H4 (cell line): Measurements from ENCODE around the gene WSCD1. TPM values are rescaled to one million over a fixed set of nuclear protein-coding genes. Genes with fewer than 3 reads are reported as not detected.

Experiments
- DNase-seq: peaks from one replicate; pipeline ENCODE4 v3.0.0-alpha.2; 2015; ENCODE audit warnings: low spot score
- total RNA-seq: library from RNA; depleted of rRNA; stranded (reverse); fragments of >200 nt; shearing (Covaris generic); gene quantifications from 2 replicates; pipeline ENCODE4 v1.2.3, GENCODE V29; 2014

The WSCD1 gene
- total RNA-seq, 1 experiment from 2014 or later: 0.50 TPM

DNA sequence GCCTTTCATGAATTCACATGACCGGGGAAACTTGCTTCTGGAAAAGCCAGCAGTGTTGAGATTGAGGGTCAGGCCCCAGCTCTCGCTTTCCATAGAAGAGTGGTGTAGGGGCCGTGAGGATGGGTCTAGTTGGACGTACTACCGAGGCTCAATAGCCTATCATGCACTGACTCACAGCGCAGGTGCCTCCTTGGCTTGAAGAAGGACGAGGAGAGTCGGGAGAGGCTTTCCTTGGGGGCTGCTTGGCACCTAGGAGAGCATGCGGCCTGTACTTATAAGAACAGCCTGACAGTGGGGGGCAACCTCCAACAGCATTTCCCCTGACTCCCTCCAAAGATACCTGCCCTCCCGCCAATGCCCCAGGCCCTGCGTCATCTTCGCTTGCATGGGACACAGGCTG, 37.6 kb downstream of the WSCD1 start:
- DNase-seq: no peak

DNA sequence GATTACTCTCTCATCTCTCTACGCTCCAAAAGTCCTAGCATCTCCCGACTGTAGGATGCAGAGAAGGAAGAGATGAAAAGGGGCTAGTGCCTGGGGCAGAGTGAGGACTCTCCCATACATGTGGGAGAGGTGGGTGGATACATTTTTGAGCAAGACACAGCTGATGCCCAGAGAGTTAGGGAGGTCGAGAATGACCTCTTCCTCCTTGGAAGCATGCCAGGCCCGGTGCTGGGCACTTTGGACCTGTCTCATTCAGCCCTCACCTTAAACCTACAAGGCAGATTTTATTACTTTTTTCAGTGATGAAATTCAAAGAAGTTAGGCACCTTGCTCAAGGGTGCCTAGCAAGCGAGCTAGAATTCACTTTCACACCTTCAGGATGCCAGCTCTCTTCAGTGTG, 38.2 kb downstream of the WSCD1 start:
- no peak for DNase-seq

DNA sequence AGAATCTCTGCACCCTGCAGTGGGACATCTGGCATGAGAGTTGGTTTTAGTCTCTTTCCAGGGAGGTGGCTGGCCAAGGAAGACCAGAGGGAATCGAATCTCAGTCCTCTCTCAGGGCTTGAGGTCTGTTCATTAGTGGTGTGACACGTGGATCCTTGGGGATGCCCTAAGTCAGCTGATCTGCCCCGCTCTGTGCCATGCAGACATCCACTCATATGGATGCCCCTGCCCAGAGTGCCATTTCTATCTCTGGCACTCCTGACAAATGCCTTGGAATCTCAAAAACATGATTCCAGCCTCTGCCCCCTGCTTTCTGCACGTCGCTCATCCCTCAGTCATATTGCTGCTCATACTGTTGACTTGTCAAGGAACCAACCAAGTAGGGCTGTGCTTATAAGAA, 38.8 kb downstream of the WSCD1 start:
- no peak for DNase-seq

DNA sequence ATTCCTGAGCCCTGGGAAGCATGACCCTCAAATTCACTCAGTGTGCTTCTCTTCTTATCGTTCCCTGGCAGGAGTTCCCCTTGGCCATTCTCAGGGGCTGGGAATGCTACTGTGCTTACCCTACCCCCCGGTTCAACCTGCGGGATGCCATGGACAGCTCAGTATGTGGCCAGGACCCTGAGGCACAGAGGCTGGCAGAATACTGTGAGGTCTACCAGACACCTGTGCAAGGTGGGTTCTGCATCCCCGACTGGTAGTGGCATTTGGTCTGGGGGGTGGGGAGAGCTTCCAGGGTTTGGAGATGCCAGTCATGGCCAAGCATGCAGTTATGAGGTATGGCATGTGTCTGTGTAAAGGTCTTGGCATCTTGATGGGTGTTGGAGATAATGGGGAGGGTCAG, 39.4 kb downstream of the WSCD1 start:
- DNase-seq: no peak

DNA sequence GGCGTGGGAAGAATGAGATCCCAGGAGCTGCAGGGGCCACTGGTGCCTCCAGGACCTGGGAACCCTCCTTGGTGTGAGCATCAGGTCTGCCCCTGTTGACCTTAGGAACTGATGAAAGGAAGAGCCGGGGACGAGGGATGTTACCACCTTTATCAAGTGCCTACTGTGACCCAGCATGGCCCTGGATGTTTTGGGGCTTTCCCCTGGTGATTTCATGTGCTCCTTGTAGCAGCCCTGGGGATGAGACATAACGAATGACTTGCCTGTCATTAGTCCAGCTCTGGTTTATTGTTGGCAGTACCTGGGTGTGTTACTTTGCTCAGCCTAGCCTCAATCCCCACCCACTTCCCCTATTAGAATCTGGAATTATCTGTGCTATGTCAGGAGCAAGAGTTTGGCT, 39.9 kb downstream of the WSCD1 start:
- no peak for DNase-seq

DNA sequence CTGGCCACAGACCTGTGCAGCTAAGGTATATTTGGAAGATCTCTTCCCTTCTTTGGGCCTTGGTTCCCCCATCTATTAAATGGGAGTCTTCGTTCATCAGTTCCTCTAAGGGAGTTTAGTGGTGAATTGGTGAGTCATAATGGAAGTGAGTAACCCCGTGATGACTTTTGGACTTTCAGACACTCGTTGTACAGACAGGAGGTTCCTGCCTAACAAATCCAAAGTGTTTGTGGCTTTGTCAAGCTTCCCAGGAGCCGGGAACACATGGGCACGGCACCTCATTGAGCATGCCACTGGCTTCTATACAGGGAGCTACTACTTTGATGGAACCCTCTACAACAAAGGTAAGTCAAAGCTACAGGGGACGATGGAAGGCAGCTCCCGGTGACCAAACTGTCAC, 40.4 kb downstream of the WSCD1 start:
- DNase-seq: peak; percentile 21

DNA sequence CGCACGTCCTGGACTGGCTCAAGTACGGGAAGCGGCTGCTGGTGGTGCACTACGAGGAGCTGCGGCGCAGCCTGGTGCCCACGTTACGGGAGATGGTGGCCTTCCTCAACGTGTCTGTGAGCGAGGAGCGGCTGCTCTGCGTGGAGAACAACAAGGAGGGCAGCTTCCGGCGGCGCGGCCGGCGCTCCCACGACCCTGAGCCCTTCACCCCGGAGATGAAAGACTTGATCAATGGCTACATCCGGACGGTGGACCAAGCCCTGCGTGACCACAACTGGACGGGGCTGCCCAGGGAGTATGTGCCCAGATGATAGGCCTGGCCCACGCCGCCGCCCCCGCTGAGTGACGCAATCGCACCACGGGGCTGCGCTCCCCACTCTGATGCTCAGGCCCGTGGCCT, 50.2 kb downstream of the WSCD1 start:
- no peak for DNase-seq

DNA sequence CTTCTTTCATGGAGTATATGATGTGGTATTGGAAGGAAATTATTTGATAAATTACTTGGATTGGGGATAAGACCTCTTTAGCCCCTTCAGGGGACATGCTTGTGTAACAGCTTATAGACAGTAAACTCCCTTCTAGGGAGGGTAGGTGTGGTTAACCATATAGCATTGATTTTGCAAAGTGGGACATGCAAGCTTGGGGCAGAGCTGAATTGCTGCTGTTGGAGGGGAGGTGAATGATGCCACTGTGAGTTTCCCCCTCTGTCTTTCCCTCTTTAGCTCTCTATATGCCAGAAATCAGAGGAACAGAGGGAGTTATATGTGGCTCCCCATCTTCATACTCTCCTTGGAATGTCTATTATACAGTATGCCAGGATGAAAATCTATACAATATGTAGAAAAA, 54.7 kb downstream of the WSCD1 start:
- no peak for DNase-seq

DNA sequence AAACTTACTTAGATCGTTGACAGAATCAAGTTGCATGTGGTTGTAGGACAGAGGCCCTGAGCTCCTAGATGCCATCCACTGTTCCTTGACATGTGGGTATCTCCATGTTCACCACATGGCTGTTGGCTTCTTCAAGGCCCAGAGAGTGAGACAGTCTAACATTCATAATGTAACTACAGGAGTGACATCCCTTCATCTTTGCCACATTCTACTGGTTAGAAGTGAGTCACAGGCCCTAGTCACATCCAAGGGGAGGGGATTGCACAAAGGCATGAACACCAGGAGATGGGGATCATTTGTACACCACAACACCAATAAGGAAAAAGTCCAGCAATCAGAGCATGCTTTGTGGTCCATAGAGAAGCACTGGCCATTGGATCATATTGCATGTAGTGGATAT, 56.6 kb downstream of the WSCD1 start:
- no peak for DNase-seq

DNA sequence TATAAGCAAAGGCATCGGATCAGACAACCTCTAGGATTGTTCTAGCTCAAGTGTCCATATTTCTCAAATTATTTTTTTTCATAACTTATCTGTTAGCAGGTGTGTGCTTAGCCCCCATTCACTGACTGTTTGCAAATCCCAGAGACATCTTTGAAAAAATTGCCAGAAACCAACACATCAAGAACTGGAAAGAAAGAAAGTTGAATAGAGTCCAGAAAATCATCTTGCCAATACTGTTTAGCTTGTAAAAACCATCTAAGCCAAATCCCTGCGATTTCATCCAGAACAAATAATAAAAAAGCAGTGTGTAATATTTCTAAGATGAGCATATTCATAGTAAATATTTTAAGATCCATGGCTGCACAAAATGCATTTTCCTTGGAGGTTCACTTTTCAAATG, 64.5 kb downstream of the WSCD1 start:
- no peak for DNase-seq

DNA sequence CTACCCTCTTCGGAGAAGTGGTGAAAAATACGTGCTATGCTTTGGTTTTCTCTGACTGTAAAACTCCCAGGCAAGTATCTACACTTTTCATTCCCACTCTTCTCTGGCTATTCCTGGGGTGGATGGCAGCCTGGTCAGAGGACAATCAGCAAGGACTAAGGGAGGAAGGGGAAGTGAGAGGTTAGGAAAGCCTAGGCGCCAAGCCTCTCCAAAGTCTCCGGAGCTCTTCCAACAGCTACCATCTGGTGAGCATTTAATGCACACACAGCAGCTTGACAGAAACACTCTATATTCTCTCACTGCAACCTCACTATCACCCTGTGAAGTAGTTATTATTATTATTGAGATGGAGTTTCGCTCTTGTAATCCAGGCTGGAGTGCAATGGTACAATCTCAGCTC, 65.1 kb downstream of the WSCD1 start:
- no peak for DNase-seq

DNA sequence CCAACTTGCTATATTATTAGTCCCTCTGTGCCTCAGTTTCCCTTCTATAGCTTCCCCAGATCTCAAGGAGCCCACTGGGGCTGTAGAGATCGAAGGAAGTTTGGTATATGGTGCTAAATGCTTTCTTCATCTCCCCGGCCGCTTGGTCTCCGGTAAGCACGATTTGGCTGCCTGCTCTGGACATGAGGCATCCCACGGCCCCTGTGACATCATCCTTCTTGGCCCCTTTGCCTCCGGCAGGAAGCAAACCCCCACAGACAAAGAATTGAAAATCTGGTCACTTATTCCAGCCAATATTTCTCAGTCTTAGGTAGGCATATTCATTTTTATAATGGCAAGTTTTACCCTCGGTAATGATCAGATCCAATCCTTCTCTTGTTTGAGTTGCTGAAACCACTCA, 65.8 kb downstream of the WSCD1 start:
- DNase-seq: no peak

DNA sequence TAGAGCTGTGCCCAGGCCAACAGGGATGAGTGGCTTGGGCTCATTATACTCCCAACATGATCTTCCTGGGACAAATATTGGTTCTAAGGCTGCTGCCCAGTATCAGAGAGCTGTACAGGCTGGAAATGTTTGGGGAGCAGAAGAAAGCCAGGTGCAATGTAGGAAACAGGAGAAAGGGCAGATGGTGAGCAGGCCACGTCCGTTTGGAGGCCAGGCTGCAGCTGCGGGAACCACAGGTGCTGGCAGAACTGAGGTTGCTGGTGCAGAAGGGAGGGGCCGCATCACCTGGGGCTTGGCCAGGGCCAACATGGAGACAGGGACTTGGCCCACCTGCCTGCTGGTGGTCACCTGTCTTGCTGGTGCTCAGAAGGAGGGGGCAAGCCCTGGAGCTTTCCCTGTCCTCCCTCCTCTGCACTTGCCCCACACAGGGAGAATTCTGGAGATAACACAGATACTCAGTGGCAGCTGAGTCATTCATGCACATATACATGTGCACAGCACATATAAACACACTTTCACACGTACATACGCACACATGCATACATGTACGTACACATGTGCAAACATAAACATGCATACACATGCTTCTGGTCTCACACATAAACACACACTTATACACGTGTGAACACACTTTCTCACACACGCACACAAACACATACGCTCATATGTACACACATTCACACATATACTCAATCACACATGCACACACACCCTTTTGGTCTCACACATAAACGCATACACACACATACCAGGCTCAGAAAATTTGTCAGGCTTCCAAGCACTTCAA, 67.7 kb downstream of the WSCD1 start:
- DNase-seq: no peak

DNA sequence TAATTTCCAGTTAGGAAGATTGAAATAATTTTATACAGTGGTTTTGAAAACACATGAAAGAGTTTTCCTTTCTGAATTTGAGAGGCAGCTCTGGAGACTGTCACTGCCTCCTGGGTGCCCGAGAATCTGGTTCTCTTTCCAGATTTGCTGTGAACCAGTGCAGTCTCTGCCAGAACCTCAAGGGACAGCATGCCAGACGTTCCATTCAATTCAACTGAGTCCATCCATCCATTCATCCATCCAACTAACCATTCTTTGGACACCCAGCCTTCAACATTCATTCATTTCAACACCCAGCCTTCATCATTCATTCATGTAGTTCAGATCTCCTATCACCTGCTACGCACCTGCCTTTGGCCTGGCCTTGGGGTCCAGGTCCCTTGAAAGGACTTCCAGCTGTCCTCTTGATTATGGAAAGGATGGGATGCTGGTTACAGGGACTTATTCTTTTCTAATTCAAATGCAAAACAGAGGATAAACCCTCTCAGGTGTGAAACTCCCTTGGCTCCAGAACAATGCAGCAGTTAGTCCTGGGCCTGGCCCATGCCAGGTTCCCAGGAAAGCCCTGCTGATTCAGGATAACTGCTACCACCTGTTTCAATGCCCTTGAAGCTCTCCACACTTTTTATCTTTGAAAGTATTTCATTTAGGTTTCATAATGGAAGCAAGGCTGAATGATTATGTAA, 68.7 kb downstream of the WSCD1 start:
- no peak for DNase-seq

DNA sequence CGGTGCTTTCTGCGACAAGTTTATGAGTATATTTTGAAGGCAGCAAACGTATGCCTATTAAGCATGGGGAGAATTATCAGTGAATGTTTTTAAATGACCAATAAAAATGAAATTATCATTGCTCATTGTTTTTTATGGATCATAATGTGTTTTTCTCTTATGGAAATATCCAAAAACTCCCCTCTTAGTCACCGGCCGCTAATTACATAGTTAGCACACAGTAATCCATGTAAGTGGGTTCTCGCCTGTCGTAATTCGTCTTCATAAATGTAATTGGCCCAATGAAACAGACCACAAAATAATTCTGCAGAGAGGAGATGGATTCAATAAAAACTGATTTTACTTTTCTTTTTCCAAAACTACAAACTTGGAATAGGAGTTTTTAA, 69.3 kb downstream of the WSCD1 start:
- no peak for DNase-seq

DNA sequence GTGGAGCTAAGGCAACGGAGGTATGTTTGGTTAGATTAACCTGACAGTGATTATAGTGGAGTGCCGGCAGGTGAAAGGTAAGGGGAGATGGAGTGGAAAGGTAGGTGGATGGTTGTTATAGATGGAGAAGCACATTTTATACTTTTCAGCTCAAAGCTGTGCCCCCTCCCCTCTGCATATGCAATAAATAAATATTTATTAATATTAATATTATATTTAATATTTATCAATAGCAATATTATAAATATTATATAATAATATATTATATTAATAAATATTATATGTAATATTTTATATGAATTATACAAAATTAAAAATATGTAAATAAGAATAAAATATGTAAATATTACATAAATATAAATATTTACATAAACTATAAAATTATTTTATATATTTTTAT, 70.0 kb downstream of the WSCD1 start:
- DNase-seq: no peak

DNA sequence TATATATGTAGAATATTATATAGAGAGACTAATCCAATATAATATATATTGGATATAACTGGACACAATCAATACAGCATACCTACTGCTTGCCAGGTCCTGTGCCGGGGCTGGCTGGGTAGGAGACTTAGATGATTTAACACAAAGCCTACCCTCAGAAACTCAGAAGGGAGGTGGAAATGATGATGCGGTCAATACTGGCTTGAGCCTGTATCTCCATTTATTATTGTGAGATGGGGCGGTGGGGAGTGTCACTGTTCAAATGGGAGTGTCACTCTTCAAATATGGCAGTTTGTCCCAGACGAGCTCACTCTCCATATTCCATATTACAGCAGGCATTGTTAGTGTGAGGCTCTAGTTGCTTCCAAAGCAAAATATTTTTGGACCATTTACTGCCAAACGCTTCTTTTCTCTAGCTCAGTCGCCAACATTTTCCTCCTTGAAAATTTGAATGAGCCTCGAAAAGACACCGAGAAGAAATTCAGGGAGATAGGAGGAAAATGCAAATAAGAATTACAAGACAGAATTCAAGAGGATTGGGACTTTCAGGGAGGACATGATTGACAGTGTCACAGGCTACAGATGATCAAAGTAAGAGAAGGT, 70.7 kb downstream of the WSCD1 start:
- no peak for DNase-seq

DNA sequence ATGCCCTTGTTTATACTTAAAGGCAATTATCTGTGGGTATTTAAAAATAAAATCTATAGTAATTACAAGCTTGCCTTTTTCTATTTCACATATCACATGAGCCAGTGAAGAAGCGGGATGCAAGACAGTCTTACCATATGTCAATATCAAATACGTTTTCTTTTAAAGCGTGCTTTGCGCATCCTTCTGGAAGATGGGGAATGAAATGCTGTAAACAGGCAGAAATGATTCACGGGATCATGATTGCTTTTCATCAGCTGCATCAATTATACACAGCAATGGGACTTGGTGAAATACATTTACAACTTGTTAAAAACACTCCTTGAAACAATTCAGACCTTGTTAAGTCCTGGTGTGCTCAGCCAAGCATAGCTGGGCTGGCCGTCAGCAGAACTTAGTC, 72.5 kb downstream of the WSCD1 start:
- DNase-seq: no peak

DNA sequence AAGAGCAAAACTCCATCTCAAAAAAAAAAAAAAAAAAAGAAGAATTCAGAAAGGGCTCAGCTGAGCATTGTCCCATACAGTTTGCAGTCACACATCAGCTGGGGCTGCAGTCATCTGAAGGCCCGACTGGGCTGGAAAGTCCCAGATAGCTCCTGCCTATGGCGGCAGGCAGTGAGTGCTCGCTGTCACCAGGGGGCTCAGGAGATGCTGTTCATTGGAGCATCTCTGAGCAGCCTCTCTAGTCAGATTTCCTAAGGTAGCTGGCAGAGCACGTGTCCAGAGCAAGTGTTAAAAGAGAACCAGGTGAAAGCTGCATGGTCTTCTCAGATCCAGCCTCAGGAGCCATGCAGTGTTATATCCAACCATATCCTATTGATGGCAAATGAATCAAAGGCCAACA, 75.8 kb downstream of the WSCD1 start:
- no peak for DNase-seq

DNA sequence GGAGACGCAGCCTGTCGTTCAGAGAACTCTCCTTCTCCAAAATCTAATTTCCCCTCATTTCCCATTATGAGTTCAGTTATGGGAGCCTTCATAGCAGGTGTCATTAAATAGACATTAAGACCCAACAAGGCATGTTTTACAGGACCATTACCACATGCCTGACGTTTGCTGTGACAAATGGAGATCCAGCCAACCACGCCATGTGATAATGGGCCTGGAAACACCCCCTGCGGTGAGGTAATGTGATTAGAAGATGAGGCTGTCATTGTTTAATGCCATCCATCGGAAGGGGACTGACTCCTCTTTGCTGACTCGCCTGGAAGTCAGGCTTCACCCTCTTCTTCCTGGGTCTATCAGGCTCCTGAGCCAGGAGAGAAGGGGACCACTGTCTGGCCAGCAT, 76.9 kb downstream of the WSCD1 start:
- DNase-seq: no peak

DNA sequence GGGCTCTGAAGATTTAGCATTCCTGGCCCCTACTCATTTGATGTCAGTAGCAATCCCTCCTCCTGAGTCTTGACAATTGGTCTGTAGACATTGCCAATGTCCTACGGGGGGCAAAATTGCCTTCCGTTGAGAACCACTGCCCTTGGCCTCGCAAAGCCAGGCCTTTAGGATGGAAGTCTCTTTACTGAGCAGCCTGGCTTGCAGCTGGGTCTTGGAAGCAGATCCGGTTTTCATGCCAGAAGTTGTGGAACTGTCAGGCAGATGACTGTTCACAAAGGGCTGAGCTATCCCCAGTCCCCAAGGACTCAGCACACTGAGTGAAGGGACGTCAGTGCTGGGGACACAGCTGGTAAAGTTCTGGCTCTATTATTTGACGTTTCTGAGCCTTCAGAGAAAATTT, 83.2 kb downstream of the WSCD1 start:
- no peak for DNase-seq

DNA sequence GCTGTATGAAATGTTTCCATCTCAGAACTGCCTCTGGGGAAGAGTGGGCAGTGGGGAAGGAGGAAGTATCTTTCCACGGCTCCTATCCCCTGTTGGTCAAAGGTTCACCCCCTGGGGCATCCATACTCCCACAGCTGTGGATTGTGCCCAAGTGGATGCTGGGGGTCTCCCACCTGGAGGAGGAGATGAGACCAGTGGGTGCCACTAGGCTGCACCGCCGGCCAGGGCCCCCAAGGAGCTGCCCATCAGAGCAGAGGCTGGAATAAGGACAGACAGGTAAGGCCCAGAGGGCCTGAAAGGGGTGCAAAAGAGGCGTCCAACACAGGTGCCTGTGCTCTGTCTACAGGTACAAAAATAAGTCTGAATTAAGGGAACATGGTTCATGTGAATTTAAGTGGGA, 87.5 kb downstream of the WSCD1 start:
- no peak for DNase-seq

DNA sequence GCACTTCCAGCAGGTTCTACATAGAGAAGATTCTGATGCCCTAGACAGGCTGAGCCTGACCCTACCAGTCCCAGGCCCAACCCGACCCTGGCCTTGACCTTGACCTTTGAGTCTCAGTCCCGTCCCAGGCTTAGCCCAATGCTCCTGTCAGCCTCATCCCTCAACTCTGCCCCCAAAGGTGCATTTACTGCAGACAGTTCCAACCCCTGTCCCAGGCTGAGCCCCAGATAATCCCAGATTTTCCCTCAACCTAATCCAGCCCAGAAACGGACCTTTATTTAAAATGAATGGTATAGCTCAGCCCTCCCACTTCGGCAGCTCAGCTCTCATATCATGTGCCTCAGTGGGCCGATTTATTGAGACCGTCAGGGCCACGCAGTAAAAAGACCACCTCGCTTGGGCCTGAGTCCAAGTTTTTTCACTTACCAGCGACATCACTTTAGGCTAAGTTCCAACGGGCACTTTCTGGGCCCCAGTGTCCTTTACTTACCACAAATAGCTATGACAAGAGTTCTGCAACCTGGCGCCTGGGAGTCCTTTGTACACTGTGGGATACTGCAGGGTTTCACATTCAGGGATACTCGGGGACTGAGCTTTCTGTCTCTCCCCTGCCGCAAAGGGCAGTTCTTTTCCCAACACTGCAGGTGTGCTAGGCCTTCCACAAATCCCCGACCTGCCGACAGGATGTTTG, 89.5 kb downstream of the WSCD1 start:
- no peak for DNase-seq
